ENCODE results near the gene DMRT1.

GRCh38 chr9:920927-921326 is 79.4 kb downstream of the DMRT1 start:
- TF ChIP-seq CTCF (IDR thresholded peaks at IDR 0.05; ENCODE audit: low read depth, low read length) (no peak), MAX (IDR thresholded peaks at IDR 0.05; ENCODE audit: low read depth, low read length) (no peak)
